CD4-positive, alpha-beta T cell treated with Interleukin-2 at 100 ng/mL for 4 hours (primary cell): ENCODE results near the gene BLMH.

Source experiments
- DNase-seq: peaks from one replicate; pipeline ENCODE4 v3.0.0-alpha.2; 2020; ENCODE audit warnings: low spot score

The BLMH gene

GRCh38 chr17:30199600-30199999 lies 92.1 kb downstream of the BLMH start:
- DNase-seq: no peak
